Karpas-422 (cell line): ENCODE measurements around the gene TRPT1. TPM values are rescaled to one million over a fixed set of nuclear protein-coding genes. Genes with fewer than 3 reads are reported as not detected.
A peak's percentile ranks its signal among the peaks of the same experiment; 100 is the strongest.

ENCODE experiments used
- DNase-seq: peaks from one replicate; pipeline ENCODE4 v3.0.0-alpha.2; 2015
- H2AFZ ChIP-seq: fragments of 200-600 bp; sonication (generic); 2 replicates; pipeline ENCODE4 v1.6.1; 2014; ENCODE audit warnings: antibody characterized with exemption, low read length, mixed read lengths
- H3K27ac ChIP-seq: fragments of 200-600 bp; sonication (generic); 2 replicates; pipeline ENCODE4 v1.5.1; 2014; ENCODE audit warnings: mild to moderate bottlenecking, low read length, moderate library complexity
- H3K27me3 ChIP-seq: fragments of 200-600 bp; sonication (generic); 2 replicates; pipeline ENCODE4 v1.6.1; 2014; ENCODE audit warnings: low read length, mixed read lengths
- H3K36me3 ChIP-seq: fragments of 200-600 bp; sonication (generic); 2 replicates; pipeline ENCODE4 v1.6.1; 2014; ENCODE audit warnings: low read length, mixed read lengths; ENCODE audit not compliant: insufficient read depth
- H3K4me1 ChIP-seq: fragments of 200-600 bp; sonication (generic); 2 replicates; pipeline ENCODE4 v1.6.1; 2014; ENCODE audit warnings: mild to moderate bottlenecking, low read length, mixed read lengths
- H3K4me2 ChIP-seq: fragments of 200-600 bp; sonication (generic); 2 replicates; pipeline ENCODE4 v1.6.1; 2014; ENCODE audit warnings: low read length, low read depth, mild to moderate bottlenecking; ENCODE audit not compliant: poor library complexity, severe bottlenecking
- H3K4me3 ChIP-seq: fragments of 200-600 bp; sonication (generic); 2 replicates; pipeline ENCODE4 v1.5.1; 2014; ENCODE audit warnings: mild to moderate bottlenecking, antibody characterized with exemption, low read length, mixed read lengths
- H3K79me2 ChIP-seq: fragments of 200-600 bp; sonication (generic); 2 replicates; pipeline ENCODE4 v1.6.1; 2014; ENCODE audit warnings: mild to moderate bottlenecking, low read length, mixed read lengths
- H3K9ac ChIP-seq: fragments of 200-600 bp; sonication (generic); 2 replicates; pipeline ENCODE4 v1.6.0; 2014; ENCODE audit warnings: low read length
- H3K9me2 ChIP-seq: fragments of 200-600 bp; sonication (generic), shearing (Covaris generic); replicated peaks from 2 replicates; pipeline ENCODE4 v1.6.0; 2014; ENCODE audit warnings: mild to moderate bottlenecking, low read length, moderate library complexity; ENCODE audit not compliant: insufficient read depth
- H3K9me3 ChIP-seq: fragments of 300-700, 200-600 bp; sonication (generic); 2 replicates; pipeline ENCODE4 v1.6.1; 2014; ENCODE audit warnings: low read length, mixed read lengths
- H4K20me1 ChIP-seq: fragments of 200-600 bp; sonication (generic); 2 replicates; pipeline ENCODE4 v1.6.1; 2014; ENCODE audit warnings: mild to moderate bottlenecking, antibody characterized with exemption, low read length, low read depth; ENCODE audit not compliant: insufficient read depth
- total RNA-seq: library from RNA; depleted of rRNA; stranded (reverse); fragments of >200 nt; shearing (Covaris generic); gene quantifications from 2 replicates; pipeline ENCODE4 v1.2.3, GENCODE V29; 2014; ENCODE audit warnings: low replicate concordance

TRPT1 gene
- total RNA-seq, 1 experiment from 2014 or later, result 90.4 TPM

- H3K9ac ChIP-seq, result no peak overlapping the region
- no peaks in the 10 kb centered on the region for H3K9me3 ChIP-seq
- H3K27me3 ChIP-seq, result no peaks in the 10 kb centered on the region
- peaks cover 29% of the 10 kb centered on the region for H3K4me1 ChIP-seq
- peaks cover 7% of the 10 kb centered on the region; the same call in 1 of the 2 replicates for H3K79me2 ChIP-seq
- no peaks in the 10 kb centered on the region for H3K36me3 ChIP-seq
- H3K4me3 ChIP-seq, result peak overlapping the region; percentile 95; the same call in 1 of the 2 replicates
- H4K20me1 ChIP-seq, result no peaks in the 10 kb centered on the region
- H3K27ac ChIP-seq, result no peak overlapping the region
- H3K4me2 ChIP-seq, result peak overlapping the region; percentile 99
- H2AFZ ChIP-seq, result no peak overlapping the region
- no peaks in the 10 kb centered on the region for H3K9me2 ChIP-seq
- DNase-seq, result no peak
Measured at GRCh38 chr11:64253043-64253442, 27.1 kb upstream of the TRPT1 start.

GRCh38 chr11:64252003-64252872 lies 26.3 kb upstream of the TRPT1 start:
- Histone ChIP-seq H3K4me2 (peak overlapping the region; percentile 99), H3K79me2 (peaks cover 7% of the 10 kb centered on the region; the same call in 1 of the 2 replicates), H2AFZ (peak overlapping the region; percentile 50; the same call in 1 of the 2 replicates), H3K9ac (peak overlapping the region; percentile 83), H4K20me1 (no peaks in the 10 kb centered on the region), H3K27me3 (no peaks in the 10 kb centered on the region), H3K9me3 (no peaks in the 10 kb centered on the region), H3K27ac (no peak overlapping the region), H3K36me3 (no peaks in the 10 kb centered on the region), H3K4me3 (peak overlapping the region; percentile 95), H3K4me1 (peaks cover 36% of the 10 kb centered on the region), H3K9me2 (no peaks in the 10 kb centered on the region)
- DNase-seq, result peak; percentile 70

DNA sequence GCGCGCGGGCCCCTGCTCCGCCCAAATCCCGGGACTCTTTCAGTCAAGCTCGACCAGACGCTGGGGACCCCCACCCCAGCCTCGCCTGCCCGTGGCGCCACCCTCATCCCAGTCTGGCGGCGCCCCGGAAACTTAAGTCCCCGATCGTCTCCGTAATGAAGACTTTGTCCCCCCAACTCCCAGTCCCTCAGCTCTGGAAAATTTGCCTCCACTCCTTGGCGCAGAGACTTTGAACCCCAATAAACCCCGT lies 25.7 kb upstream of the TRPT1 start:
- H3K27me3 ChIP-seq, result no peaks in the 10 kb centered on the region
- no peak overlapping the region for H3K27ac ChIP-seq
- peaks cover 7% of the 10 kb centered on the region; the same call in 1 of the 2 replicates for H3K79me2 ChIP-seq
- no peak overlapping the region for H2AFZ ChIP-seq
- peaks cover 41% of the 10 kb centered on the region for H3K4me1 ChIP-seq
- H3K4me2 ChIP-seq, result peak overlapping the region; percentile 99
- H3K9ac ChIP-seq, result peak overlapping the region; percentile 83
- H3K36me3 ChIP-seq, result no peaks in the 10 kb centered on the region
- no peaks in the 10 kb centered on the region for H3K9me2 ChIP-seq
- no peak for DNase-seq
- no peaks in the 10 kb centered on the region for H4K20me1 ChIP-seq
- peak overlapping the region; percentile 95 for H3K4me3 ChIP-seq
- no peaks in the 10 kb centered on the region for H3K9me3 ChIP-seq

GRCh38 chr11:64251016-64251752 lies 25.2 kb upstream of the TRPT1 start, which contains the start of gene PLCB3:
TSS of gene PLCB3 (plus strand) at chr11:64251530. CDS start at chr11:64251650, 120 bp downstream.
- no peak within 1 kb of the TSS for H3K27ac ChIP-seq
- H4K20me1 ChIP-seq, result no peaks in the 10 kb centered on the region
- peak within 1 kb of the TSS; percentile 95 for H3K4me3 ChIP-seq
- DNase-seq, result peak; percentile 82
- peaks cover 41% of the 10 kb centered on the region for H3K4me1 ChIP-seq
- H3K4me2 ChIP-seq, result peak within 1 kb of the TSS; percentile 99
- H3K79me2 ChIP-seq, result peaks cover 9% of the 10 kb centered on the region
- no peaks in the 10 kb centered on the region for H3K27me3 ChIP-seq
- peak within 1 kb of the TSS; percentile 86 for H2AFZ ChIP-seq
- peak within 1 kb of the TSS; percentile 83 for H3K9ac ChIP-seq
- H3K36me3 ChIP-seq, result no peaks in the 10 kb centered on the region
- no peaks in the 10 kb centered on the region for H3K9me3 ChIP-seq
- H3K9me2 ChIP-seq, result no peaks in the 10 kb centered on the region

DNA sequence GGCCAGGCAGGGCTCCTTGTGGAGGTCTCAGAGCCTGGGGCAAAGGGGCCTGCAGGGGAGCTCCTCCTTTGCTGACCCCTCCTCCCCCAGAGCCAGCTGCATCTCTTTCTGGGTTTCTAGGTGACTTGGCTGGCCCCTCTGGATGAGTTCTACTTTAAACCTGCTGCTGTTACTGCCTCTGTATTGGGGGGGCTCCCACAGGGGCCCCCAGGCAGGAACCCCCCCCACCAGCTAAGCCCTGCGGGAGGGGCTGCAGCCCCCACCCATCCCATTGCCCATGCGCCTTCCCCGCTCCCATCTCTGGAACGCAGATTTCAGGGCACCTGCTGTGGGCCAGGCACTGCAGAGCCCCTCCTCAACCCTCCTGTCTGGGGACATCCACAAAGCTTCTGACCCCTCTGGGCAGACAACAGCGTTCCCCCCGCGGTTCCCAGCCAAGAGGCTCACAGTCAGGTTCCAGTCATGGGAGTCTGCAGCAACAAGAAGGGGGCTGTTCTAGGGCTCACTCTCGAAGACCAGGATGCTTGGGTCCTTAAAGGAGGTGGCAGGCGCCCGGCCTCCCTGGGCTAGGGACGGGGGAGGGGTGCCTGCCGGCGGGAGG lies 24.5 kb upstream of the TRPT1 start:
- Histone ChIP-seq H3K27ac (no peak overlapping the region), H2AFZ (peak overlapping the region; percentile 86), H3K9me2 (no peaks in the 10 kb centered on the region), H3K4me2 (peak overlapping the region; percentile 84), H3K9me3 (no peaks in the 10 kb centered on the region), H3K9ac (peak overlapping the region; percentile 83), H3K79me2 (peaks cover 15% of the 10 kb centered on the region), H4K20me1 (no peaks in the 10 kb centered on the region; the same call in 1 of the 2 replicates), H3K4me3 (peak overlapping the region; percentile 95), H3K4me1 (peaks cover 41% of the 10 kb centered on the region), H3K27me3 (no peaks in the 10 kb centered on the region), H3K36me3 (no peaks in the 10 kb centered on the region)
- no peak for DNase-seq

GRCh38 chr11:64249563-64250414 lies 23.8 kb upstream of the TRPT1 start:
- Histone ChIP-seq H3K4me1 (peaks cover 48% of the 10 kb centered on the region), H3K9me3 (no peaks in the 10 kb centered on the region), H3K79me2 (peaks cover 23% of the 10 kb centered on the region), H3K4me3 (no peak overlapping the region), H2AFZ (no peak overlapping the region), H3K9ac (no peak overlapping the region), H3K27me3 (no peaks in the 10 kb centered on the region), H4K20me1 (peaks cover 5% of the 10 kb centered on the region; the same call in 1 of the 2 replicates), H3K4me2 (no peak overlapping the region), H3K27ac (no peak overlapping the region), H3K9me2 (no peaks in the 10 kb centered on the region), H3K36me3 (no peaks in the 10 kb centered on the region)
- DNase-seq, result peak; percentile 40

DNA sequence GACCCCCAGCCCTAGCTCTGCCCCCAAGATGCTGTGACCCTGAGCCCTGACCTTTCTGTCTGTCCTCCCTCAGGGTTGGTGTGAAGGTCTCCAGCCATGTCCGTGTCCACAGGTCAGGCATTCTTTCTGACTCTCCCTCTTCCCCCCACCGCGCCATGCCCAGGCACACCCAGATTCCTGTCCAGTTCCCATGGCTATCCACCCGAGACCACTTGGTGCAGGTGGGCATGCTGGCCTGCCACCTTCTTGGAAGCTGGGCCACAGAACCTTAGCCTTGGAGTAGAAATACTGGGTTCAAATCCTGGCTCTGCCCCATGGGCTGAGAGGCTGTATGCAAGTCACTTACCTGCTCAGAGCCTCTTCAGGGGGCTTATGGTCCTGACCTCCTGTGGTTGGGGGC lies 23.1 kb upstream of the TRPT1 start:
- H4K20me1 ChIP-seq, result peaks cover 6% of the 10 kb centered on the region; the same call in 1 of the 2 replicates
- H3K36me3 ChIP-seq, result no peaks in the 10 kb centered on the region
- H3K27ac ChIP-seq, result no peak overlapping the region
- H3K9me3 ChIP-seq, result no peaks in the 10 kb centered on the region
- H3K27me3 ChIP-seq, result no peaks in the 10 kb centered on the region
- no peak overlapping the region for H3K4me2 ChIP-seq
- H2AFZ ChIP-seq, result no peak overlapping the region
- H3K4me3 ChIP-seq, result no peak overlapping the region
- DNase-seq, result no peak
- H3K9me2 ChIP-seq, result no peaks in the 10 kb centered on the region
- peaks cover 55% of the 10 kb centered on the region for H3K4me1 ChIP-seq
- peaks cover 24% of the 10 kb centered on the region for H3K79me2 ChIP-seq
- no peak overlapping the region for H3K9ac ChIP-seq
